GM06990 (cell line): ENCODE measurements around the gene SYPL1.

Experiments
- DNase-seq: peaks from one replicate; pipeline ENCODE4 v3.0.0-alpha.2; 2011; ENCODE audit not compliant: insufficient read length; ENCODE audit errors: extremely low read depth
- H3K27me3 ChIP-seq: replicated peaks from 2 replicates; pipeline ENCODE4 v1.6.0; 2011; ENCODE audit warnings: low read length; ENCODE audit not compliant: control insufficient read depth, insufficient read depth
- H3K36me3 ChIP-seq: 2 replicates; pipeline ENCODE4 v1.5.1; 2011; ENCODE audit warnings: low read length; ENCODE audit not compliant: control insufficient read depth, insufficient read depth
- H3K4me3 ChIP-seq: replicated peaks from 2 replicates; pipeline ENCODE4 v1.5.1; 2011; ENCODE audit warnings: low read depth, mild to moderate bottlenecking, control low read depth, low read length
- TF ChIP-seq, protein P1 (sequence below): IDR thresholded peaks from 2 replicates; pipeline ENCODE4 v1.5.1; 2011; ENCODE audit warnings: low read length, control low read depth, mild to moderate bottlenecking, inconsistent platforms; ENCODE audit not compliant: insufficient read depth, poor library complexity, severe bottlenecking

The SYPL1 gene

DNA sequence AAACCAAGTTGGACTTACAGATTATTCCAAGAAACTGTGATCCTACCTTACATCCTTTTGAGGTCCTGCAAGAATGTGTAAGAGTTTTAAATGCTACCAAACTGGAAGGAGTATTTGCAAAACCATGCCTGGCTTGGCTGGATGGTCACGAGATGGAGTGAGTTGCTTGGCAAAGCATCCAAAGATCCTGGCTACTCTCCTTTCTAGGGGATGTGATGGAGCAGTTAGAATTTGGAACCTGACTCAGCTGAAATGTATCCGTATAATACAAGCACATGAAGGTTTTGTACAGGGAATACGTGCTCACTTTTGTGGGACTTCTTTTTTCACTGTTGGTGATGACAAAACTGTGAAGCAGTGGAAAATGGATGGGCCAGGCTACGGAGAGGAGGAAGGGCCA is 13.3 kb upstream of the SYPL1 start:
- TF ChIP-seq, protein P1, sequence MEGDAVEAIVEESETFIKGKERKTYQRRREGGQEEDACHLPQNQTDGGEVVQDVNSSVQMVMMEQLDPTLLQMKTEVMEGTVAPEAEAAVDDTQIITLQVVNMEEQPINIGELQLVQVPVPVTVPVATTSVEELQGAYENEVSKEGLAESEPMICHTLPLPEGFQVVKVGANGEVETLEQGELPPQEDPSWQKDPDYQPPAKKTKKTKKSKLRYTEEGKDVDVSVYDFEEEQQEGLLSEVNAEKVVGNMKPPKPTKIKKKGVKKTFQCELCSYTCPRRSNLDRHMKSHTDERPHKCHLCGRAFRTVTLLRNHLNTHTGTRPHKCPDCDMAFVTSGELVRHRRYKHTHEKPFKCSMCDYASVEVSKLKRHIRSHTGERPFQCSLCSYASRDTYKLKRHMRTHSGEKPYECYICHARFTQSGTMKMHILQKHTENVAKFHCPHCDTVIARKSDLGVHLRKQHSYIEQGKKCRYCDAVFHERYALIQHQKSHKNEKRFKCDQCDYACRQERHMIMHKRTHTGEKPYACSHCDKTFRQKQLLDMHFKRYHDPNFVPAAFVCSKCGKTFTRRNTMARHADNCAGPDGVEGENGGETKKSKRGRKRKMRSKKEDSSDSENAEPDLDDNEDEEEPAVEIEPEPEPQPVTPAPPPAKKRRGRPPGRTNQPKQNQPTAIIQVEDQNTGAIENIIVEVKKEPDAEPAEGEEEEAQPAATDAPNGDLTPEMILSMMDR, result no peak
- no peak for DNase-seq
- H3K4me3 ChIP-seq, result no peak overlapping the region
- no peaks in the 10 kb centered on the region for H3K36me3 ChIP-seq
- no peaks in the 10 kb centered on the region; the same call in 1 of the 2 replicates for H3K27me3 ChIP-seq

DNA sequence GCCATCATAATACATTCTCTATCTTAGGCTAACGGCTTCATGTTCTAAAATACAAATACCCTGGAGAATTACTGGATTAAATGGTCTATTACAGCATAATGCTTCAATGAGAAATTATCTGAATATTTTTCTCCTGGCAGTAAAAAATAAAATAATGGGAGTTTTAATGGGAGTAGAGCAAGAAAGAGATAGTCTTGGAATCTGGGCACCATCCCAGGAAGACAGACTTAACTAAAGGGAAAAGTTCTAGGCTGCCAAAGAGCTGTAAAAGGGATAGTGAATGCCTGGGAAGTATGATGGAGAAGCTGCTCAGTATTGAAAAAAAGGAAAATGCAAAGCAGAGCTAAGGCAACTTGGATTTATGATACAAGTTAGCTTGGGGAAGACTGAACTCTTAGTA is 12.1 kb upstream of the SYPL1 start:
- Histone ChIP-seq H3K27me3 (no peaks in the 10 kb centered on the region), H3K4me3 (no peak overlapping the region), H3K36me3 (no peaks in the 10 kb centered on the region)
- no peak for DNase-seq
- TF ChIP-seq, protein P1, result no peak

DNA sequence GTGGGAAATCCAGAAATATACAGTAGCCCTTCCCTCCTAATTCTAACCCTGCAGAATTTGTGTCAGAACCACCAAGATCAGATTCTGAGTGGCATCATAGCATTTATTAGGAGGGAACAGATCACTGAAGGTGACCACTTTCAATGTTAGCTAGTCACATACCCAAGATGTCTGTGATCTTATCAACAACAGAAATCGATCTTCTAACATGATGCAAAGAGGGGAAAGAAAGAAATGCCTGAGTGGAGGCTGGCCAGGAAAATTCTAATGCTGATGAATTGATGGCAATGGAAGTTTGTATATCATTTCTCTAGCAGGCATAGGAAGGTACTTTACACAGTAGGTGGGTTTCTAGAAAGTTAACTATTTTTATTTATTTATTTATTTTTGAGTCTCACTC is 10.6 kb upstream of the SYPL1 start:
- H3K4me3 ChIP-seq, result no peak overlapping the region
- DNase-seq, result no peak
- TF ChIP-seq, protein P1, result no peak
- no peaks in the 10 kb centered on the region for H3K27me3 ChIP-seq
- H3K36me3 ChIP-seq, result no peaks in the 10 kb centered on the region

DNA sequence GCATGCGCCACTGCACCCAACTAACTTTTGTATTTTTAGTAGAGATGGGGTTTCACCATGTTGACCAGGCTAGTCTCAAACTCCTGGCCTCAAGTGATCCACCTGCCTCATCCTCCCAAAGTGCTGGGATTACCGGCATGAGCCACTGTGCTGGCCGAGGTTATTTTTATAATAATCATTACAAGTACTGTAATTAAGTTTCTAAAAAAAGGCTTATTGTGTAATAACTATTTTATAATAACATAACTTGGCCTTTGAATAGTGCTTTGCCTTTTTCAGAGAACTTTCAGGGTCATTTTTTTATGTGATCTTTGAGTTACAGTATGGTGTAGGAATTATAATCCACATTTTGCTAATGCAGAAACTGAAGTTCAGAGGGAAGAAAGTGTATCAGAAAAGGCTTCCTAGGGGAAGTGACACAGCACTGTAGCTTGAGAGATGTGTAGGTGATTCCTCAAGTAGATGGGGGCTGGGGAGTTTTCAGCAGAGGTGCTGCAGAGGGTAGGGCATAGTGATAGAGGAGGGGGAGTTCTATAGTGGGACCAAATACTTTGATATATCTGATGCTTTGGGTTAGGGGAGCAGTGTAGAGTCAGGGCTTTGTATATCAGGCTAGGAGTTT is 9.2 kb upstream of the SYPL1 start:
- Histone ChIP-seq H3K36me3 (no peaks in the 10 kb centered on the region), H3K27me3 (no peaks in the 10 kb centered on the region), H3K4me3 (no peak overlapping the region)
- DNase-seq, result no peak
- TF ChIP-seq, protein P1, result no peak

DNA sequence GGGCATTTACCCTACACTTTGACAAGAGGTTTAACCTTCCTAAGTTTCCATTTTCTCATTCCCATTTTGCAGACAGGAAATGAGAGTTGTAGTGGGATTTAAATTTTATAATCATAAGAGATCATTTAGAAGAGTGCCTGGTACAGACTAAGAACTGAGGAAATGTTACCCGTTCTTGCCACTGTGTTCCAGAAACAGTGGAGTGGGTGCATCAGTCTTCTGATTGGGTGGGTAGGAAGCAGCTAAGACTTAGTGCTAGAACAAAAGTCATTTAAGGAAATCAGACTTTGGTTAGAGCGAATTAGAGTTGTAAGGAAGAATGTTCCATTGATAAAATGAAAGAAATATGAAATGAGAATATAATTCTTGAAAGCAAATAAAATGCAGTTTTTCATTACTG is 8.4 kb upstream of the SYPL1 start:
- TF ChIP-seq, protein P1, result no peak
- Histone ChIP-seq H3K27me3 (no peaks in the 10 kb centered on the region), H3K4me3 (no peak overlapping the region), H3K36me3 (no peaks in the 10 kb centered on the region)
- no peak for DNase-seq

DNA sequence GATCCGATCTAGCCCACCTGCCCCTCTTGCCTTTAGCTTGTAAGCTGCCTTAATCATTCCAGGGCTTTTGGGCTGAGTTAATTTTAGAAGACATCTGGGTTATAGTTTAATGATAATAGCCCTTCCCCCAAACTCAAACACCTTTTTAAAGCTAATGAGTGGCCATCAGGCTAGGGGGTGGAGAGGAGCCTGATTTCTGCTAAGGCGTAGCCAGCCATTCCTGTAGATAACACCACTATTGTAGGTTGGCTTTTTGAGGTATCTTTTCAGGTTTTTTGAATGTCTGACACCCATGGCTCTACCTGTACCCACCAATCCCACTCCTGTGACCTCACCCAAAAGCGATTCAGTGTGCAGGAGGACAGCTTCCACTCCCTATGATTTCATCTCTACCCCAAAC is 7.6 kb upstream of the SYPL1 start:
- TF ChIP-seq, protein P1, result no peak
- Histone ChIP-seq H3K4me3 (no peak overlapping the region), H3K27me3 (no peaks in the 10 kb centered on the region), H3K36me3 (no peaks in the 10 kb centered on the region)
- DNase-seq, result no peak
